MM.1S (cell line): ENCODE measurements around the gene MCRIP1.

Experiments
- CTCF ChIP-seq: fragments of 300-600 bp; sonication (generic); IDR thresholded peaks from 2 replicates; pipeline ENCODE4 v1.5.1; 2016; ENCODE audit warnings: antibody characterized with exemption, low read length, mixed read lengths
- EZH2 ChIP-seq: fragments of 300-600 bp; sonication (generic); optimal IDR thresholded peaks from 2 replicates; pipeline ENCODE3; 2017; ENCODE audit warnings: low read depth, mild to moderate bottlenecking, antibody characterized with exemption, low read length, mixed read lengths
- EZH2phosphoT487 ChIP-seq: fragments of 300-600 bp; sonication (generic); IDR thresholded peaks from 2 replicates; pipeline ENCODE4 v1.6.1; 2018; ENCODE audit warnings: antibody characterized with exemption, low read length

- TF ChIP-seq EZH2 (no peak), CTCF (no peak), EZH2phosphoT487 (no peak)
Observed at GRCh38 chr17:81858967-81859905, 26.1 kb upstream of the MCRIP1 start.
